Spleen (tissue), 7 donors: ENCODE data around the gene NDUFS2.
"Not testable (repeated sequence)": the region's sequence is repeated elsewhere in the genome, so short reads cannot be mapped to it uniquely, and the experiment has no call there.

Experiments
- POLR2A ChIP-seq, 3 donors: fragments of 450-650 bp; IDR thresholded peaks; one replicate each; pipeline ENCODE4 v1.5.1; 2017; ENCODE audit warnings: antibody characterized with exemption in 3 of 3, mild to moderate bottlenecking in 1 of 3
- POLR2AphosphoS5 ChIP-seq, 3 donors: sonication (generic); formaldehyde crosslinking; IDR thresholded peaks; one replicate each; pipeline ENCODE4 v1.5.1; 2017; ENCODE audit warnings: antibody characterized with exemption in 3 of 3
- TF ChIP-seq, protein P1 (sequence below), 11 experiments: fragments of 200-600 bp in 7 of 11; fragments of 450-650 bp in 4 of 11; sonication (generic) in 4 of 11; IDR thresholded peaks in 8 of 11; conservative IDR thresholded peaks in 3 of 11; 1 replicate in 7 of 11; 2 replicates in 4 of 11; pipeline versions ENCODE4 v1.4.0 to v1.8.0; 2016 to 2021; ENCODE audit warnings: antibody characterized with exemption in 11 of 11, inconsistent platforms in 4 of 11, mild to moderate bottlenecking in 1 of 11
- donor health status: DM: no; HTN: no; CAD: no; lungs with moderate emphysema.
- donor health status: DM: no; HTN: no; CAD: no.
- donor health status: DM: no; HTN: no; CAD: no.

DNA sequence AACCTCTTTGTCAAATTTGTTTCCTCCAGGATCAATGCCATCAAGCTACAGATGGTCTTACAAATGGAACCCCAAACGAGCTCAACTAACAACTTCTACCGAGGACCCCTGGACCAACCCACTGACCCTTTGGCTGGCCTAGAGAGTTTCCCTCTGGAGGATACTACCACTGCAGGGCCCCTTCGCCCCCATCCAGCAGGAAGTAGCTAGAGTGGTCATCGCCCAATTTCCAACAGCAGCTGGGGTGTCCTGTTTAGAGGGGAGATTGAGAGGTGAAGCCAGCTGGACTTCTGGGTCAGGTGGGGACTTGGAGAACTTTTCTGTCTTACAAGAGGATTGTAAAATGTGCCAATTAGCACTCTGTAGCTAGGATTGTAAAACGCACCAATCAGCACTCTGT, 54.9 kb downstream of the NDUFS2 start:
- TF ChIP-seq, protein P1, sequence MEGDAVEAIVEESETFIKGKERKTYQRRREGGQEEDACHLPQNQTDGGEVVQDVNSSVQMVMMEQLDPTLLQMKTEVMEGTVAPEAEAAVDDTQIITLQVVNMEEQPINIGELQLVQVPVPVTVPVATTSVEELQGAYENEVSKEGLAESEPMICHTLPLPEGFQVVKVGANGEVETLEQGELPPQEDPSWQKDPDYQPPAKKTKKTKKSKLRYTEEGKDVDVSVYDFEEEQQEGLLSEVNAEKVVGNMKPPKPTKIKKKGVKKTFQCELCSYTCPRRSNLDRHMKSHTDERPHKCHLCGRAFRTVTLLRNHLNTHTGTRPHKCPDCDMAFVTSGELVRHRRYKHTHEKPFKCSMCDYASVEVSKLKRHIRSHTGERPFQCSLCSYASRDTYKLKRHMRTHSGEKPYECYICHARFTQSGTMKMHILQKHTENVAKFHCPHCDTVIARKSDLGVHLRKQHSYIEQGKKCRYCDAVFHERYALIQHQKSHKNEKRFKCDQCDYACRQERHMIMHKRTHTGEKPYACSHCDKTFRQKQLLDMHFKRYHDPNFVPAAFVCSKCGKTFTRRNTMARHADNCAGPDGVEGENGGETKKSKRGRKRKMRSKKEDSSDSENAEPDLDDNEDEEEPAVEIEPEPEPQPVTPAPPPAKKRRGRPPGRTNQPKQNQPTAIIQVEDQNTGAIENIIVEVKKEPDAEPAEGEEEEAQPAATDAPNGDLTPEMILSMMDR (IDR thresholded peaks at IDR 0.05 in 8 of 11, conservative IDR thresholded peaks at IDR 0.05 in 3 of 11), result not testable (repeated sequence)
- TF ChIP-seq POLR2AphosphoS5, POLR2A (IDR thresholded peaks at IDR 0.05): not testable (repeated sequence)
